GM12878 (cell line): Measurements from ENCODE around the gene BFSP2. TPM values are rescaled to one million over a fixed set of nuclear protein-coding genes. Genes with fewer than 3 reads are reported as not detected.

ENCODE experiments used
- ATAC-seq: fragments of 200-7000 bp; cut with Tn5 transposase; 3 replicates; pipeline ENCODE4 v1.9.1; 2020; ENCODE audit warnings: mild to moderate bottlenecking, moderate library complexity
- BruUV-seq: library from RNA; stranded (reverse); fragments of 400-500 nt; replicated peaks from 2 replicates; lab custom pipeline; 2021; lab: Mats Ljungman, UMichigan
- CTCF ChIA-PET: fragments of 300-600 bp; sonication (Branson Sonifier 250); formaldehyde crosslinking; extraction: SDS; loops from one replicate; lab custom pipeline; 2021; ENCODE audit warnings: inconsistent platforms; lab: Yijun Ruan, JAX
- POLR2A ChIA-PET: fragments of 350-600 bp; formaldehyde crosslinking; extraction: SDS; loops from one replicate; lab custom pipeline; 2021; ENCODE audit warnings: inconsistent platforms; lab: Charles Lee
- RAD21 ChIA-PET: fragments of 300-600 bp; sonication (Branson Sonifier 250); formaldehyde crosslinking; loops from one replicate; lab custom pipeline; 2023; ENCODE audit warnings: antibody characterized with exemption; ENCODE audit not compliant: unreplicated experiment; lab: Charles Lee
- SMC1A ChIA-PET: fragments of 300-600 bp; sonication (Branson Sonifier 250); formaldehyde crosslinking; loops from one replicate; lab custom pipeline; 2023; ENCODE audit not compliant: unreplicated experiment, uncharacterized antibody; lab: Charles Lee
- DNase-seq: peaks from one replicate; pipeline ENCODE4 v3.0.0-alpha.2; 2011; ENCODE audit warnings: low read depth, low spot score
- FAIRE-seq: peaks from 3 replicates; lab custom pipeline; 2011; peaks lifted over from hg19 to GRCh38; lab: Jason Lieb, UNC
- H2AFZ ChIP-seq: 2 replicates; pipeline ENCODE4 v1.6.0; 2011; ENCODE audit warnings: low read depth, low read length, control low read depth; ENCODE audit not compliant: control insufficient read depth
- H3K27ac ChIP-seq: 2 replicates; pipeline ENCODE4 v1.5.1; 2011; ENCODE audit warnings: control low read depth; ENCODE audit not compliant: control insufficient read depth, insufficient read depth
- H3K27me3 ChIP-seq, 2 experiments: replicated peaks in 1 of 2; 2 replicates each; pipeline versions ENCODE4 v1.6.0 to v1.6.1; 2011; ENCODE audit warnings: low read length in 1 of 2; ENCODE audit not compliant: control insufficient read depth in 2 of 2, insufficient read depth in 2 of 2
- H3K36me3 ChIP-seq, 2 experiments: 2 replicates each; pipeline ENCODE4 v1.5.1; 2011; ENCODE audit warnings: low read length in 1 of 2; ENCODE audit not compliant: control insufficient read depth in 2 of 2, insufficient read depth in 2 of 2
- H3K4me1 ChIP-seq: 2 replicates; pipeline ENCODE4 v1.6.1; 2011; ENCODE audit warnings: mild to moderate bottlenecking, low read length, moderate library complexity, mixed read lengths; ENCODE audit not compliant: control insufficient read depth, insufficient read depth
- H3K4me2 ChIP-seq: 2 replicates; pipeline ENCODE4 v1.6.0; 2011; ENCODE audit warnings: control low read depth; ENCODE audit not compliant: control insufficient read depth, insufficient read depth
- H3K4me3 ChIP-seq: fragments of 200-600 bp; sonication (generic); 2 replicates; pipeline ENCODE4 v1.5.1; 2016
- H3K79me2 ChIP-seq: 2 replicates; pipeline ENCODE4 v1.6.0; 2011; ENCODE audit warnings: low read length; ENCODE audit not compliant: control insufficient read depth, insufficient read depth
- H3K9ac ChIP-seq: 2 replicates; pipeline ENCODE4 v1.8.0; 2011; ENCODE audit warnings: low read length, control low read depth, mixed read lengths; ENCODE audit not compliant: control insufficient read depth, insufficient read depth
- H3K9me3 ChIP-seq: replicated peaks from 3 replicates; pipeline ENCODE4 v1.5.1; 2011; ENCODE audit warnings: mild to moderate bottlenecking, low read length; ENCODE audit not compliant: control insufficient read depth, insufficient read depth
- H4K20me1 ChIP-seq: 2 replicates; pipeline ENCODE4 v1.6.0; 2011; ENCODE audit not compliant: control insufficient read depth, insufficient read depth
- BMI1 ChIP-seq: fragments of 450-650 bp; IDR thresholded peaks from 2 replicates; pipeline ENCODE4 v1.6.1; 2016; ENCODE audit warnings: mild to moderate bottlenecking, moderate library complexity, borderline replicate concordance
- CUX1 ChIP-seq: IDR thresholded peaks from 2 replicates; pipeline ENCODE4 v1.6.1; 2012; ENCODE audit warnings: improper control_type of control experiment, low read depth, low read length; ENCODE audit not compliant: insufficient replicate concordance
- IRF3 ChIP-seq: fragments of 450-650 bp; IDR thresholded peaks from 2 replicates; pipeline ENCODE4 v1.6.1; 2014; ENCODE audit warnings: mild to moderate bottlenecking
- RFX5 ChIP-seq: IDR thresholded peaks from 2 replicates; pipeline ENCODE4 v1.6.1; 2011; ENCODE audit warnings: low read depth, low read length, improper control_type of control experiment
- TCF3 ChIP-seq: IDR thresholded peaks from 2 replicates; pipeline ENCODE4 v1.6.1; 2012; ENCODE audit warnings: low read depth, mild to moderate bottlenecking, low read length, borderline replicate concordance; ENCODE audit not compliant: insufficient read depth
- WGBS: methylation state at CpG from one replicate; pipeline ENCODE4 v1.1.6; 2016; ENCODE audit warnings: low lambda C conversion rate; ENCODE audit not compliant: insufficient replicate concordance, insufficient coverage; ENCODE audit errors: missing lambda C conversion rate; 5-methylcytosine and 5-hydroxymethylcytosine counted together
- in situ Hi-C: fragments of 300-500 bp; cut with MboI; formaldehyde crosslinking; loops from 9 replicates; pipeline ENCODE4 v1.14.3; 2018; ENCODE audit warnings: mixed read lengths
- intact Hi-C: fragments of 100-400 bp; cut with micrococcal nuclease; formaldehyde crosslinking; loops from one replicate; pipeline ENCODE4 v1.14.2; 2022; ENCODE audit not compliant: unreplicated experiment
- polyA plus RNA-seq, 11 experiments: library from polyadenylated mRNA; depleted of rRNA in 4 of 11; unstranded in 6 of 11; stranded (reverse) in 5 of 11; fragments of >200 nt; fragmentation: Nextera tagmentation in 4 of 11; fragmentation: Illumina TruSeq in 1 of 11; extraction: Ambion mirVana in 4 of 11; extraction: Trizol in 1 of 11; gene quantifications; 1 replicate in 1 of 11; 2 replicates in 10 of 11; pipeline versions ENCODE4 v1.2.1 to v1.2.3, GENCODE V29; 2011 to 2016; ENCODE audit warnings: inconsistent platforms in 2 of 11, missing spikeins in 2 of 11, low read depth in 1 of 11
- total RNA-seq, 4 experiments: library from RNA; depleted of rRNA in 3 of 4; stranded (reverse); fragments of >200 nt in 3 of 4; fragmentation: Illumina TruSeq in 1 of 4; extraction: Trizol in 1 of 4; gene quantifications; 2 replicates each; pipeline versions ENCODE4 v1.2.1 to v1.2.3, GENCODE V29; 2013 to 2021

BFSP2 gene
- total and polyA plus RNA-seq, 10 of the 15 experiments (the other 5 are each of a cell fraction or from before 2014, with no cell fraction given), result 1.5 to 20.4 (median 7.3) TPM

- TF ChIP-seq CUX1 (no peak), TCF3 (no peak)
These were observed 31.9 kb upstream of the BFSP2 start (continued) for GRCh38 chr3:133367956-133368355.

- H3K9ac ChIP-seq, result no peak overlapping the region
- H3K79me2 ChIP-seq, result no peaks in the 10 kb centered on the region
- H3K36me3 ChIP-seq, result no peaks in the 10 kb centered on the region
- RAD21 ChIA-PET, result interaction anchor here (1.2 kb wide), 1 partner anchor 327 kb away, joined by 5 read pairs; no protein-coding TSS in a partner anchor
- no peak overlapping the region for H3K4me3 ChIP-seq
- H3K4me1 ChIP-seq, result no peaks in the 10 kb centered on the region
- no peaks in the 10 kb centered on the region for H3K9me3 ChIP-seq
- 1% methylated on average over 4 of the region's 4 CpGs for WGBS
- intact Hi-C loops, result no loop called here
- H3K27ac ChIP-seq, result no peak overlapping the region
- CTCF ChIA-PET, result interaction anchor here (0.6 kb wide), 2 partner anchors 119 to 123 kb away, joined by 3 read pairs; no protein-coding TSS in a partner anchor
- no peak for TF ChIP-seq IRF3
- no peak for TF ChIP-seq RFX5
- TF ChIP-seq BMI1, result no peak
- TF ChIP-seq, all 136 proteins: peak for 0
- FAIRE-seq, result no peak
- BruUV-seq, result no TSS peak
- ChIA-PET POLR2A (no interaction called here), SMC1A (no interaction called here)
- no peak overlapping the region for H3K4me2 ChIP-seq
- no peak overlapping the region for H2AFZ ChIP-seq
- H4K20me1 ChIP-seq, result peaks cover 2% of the 10 kb centered on the region; the same call in 1 of the 2 replicates
- in situ Hi-C loops, result no loop called here
- ATAC-seq, result no peak
- no peak for DNase-seq
- no peaks in the 10 kb centered on the region; a peak in 1 of 4 replicates for H3K27me3 ChIP-seq
These were observed 31.3 kb upstream of the BFSP2 start for GRCh38 chr3:133368371-133369067.
